ENCODE results near the gene TRAF5.
"Not testable (repeated sequence)": the region's sequence is repeated elsewhere in the genome, so short reads cannot be mapped to it uniquely, and the experiment has no call there.

The TRAF5 gene

GRCh38 chr1:211415700-211416099, 89.1 kb downstream of the TRAF5 start:
- H3K9ac ChIP-seq (ENCODE audit: low read length) = peak overlapping the region; percentile 33; the same call in 1 of the 2 replicates
- H3F3A ChIP-seq (ENCODE audit: insufficient read depth) = peaks cover 5% of the 10 kb centered on the region; the same call in 1 of the 2 replicates
- H3K36me3 ChIP-seq (ENCODE audit: low read length) = no peaks in the 10 kb centered on the region
- no peaks in the 10 kb centered on the region for H4K20me1 ChIP-seq (ENCODE audit: low read depth, low read length)
- H3K4me3 ChIP-seq (ENCODE audit: insufficient read depth, low read length, poor library complexity, severe bottlenecking) = peak overlapping the region; percentile 33
- H2AFZ ChIP-seq (ENCODE audit: low read depth, low read length, severe bottlenecking) = peak overlapping the region; percentile 27
- H3K79me2 ChIP-seq (ENCODE audit: insufficient read depth, low read length) = no peaks in the 10 kb centered on the region
- peak overlapping the region; percentile 53 for H3K4me2 ChIP-seq (ENCODE audit: low read depth, low read length, poor library complexity, severe bottlenecking)
- H3K9me3 ChIP-seq (ENCODE audit: insufficient read depth, low read length) = no peaks in the 10 kb centered on the region
- TF ChIP-seq EZH2phosphoT487 (conservative IDR thresholded peaks at IDR 0.05; ENCODE audit: low read length) = no peak
- no peak for TF ChIP-seq CTCF (IDR thresholded peaks at IDR 0.05; ENCODE audit: insufficient read depth, low read length, poor library complexity, severe bottlenecking)
- H3K27me3 ChIP-seq (ENCODE audit: low read length) = no peaks in the 10 kb centered on the region
- H3K27ac ChIP-seq (ENCODE audit: low read depth, low read length) = peak overlapping the region; percentile 69
- H3K9me2 ChIP-seq (replicated peaks; ENCODE audit: insufficient read depth, low read length) = no peaks in the 10 kb centered on the region

DNA sequence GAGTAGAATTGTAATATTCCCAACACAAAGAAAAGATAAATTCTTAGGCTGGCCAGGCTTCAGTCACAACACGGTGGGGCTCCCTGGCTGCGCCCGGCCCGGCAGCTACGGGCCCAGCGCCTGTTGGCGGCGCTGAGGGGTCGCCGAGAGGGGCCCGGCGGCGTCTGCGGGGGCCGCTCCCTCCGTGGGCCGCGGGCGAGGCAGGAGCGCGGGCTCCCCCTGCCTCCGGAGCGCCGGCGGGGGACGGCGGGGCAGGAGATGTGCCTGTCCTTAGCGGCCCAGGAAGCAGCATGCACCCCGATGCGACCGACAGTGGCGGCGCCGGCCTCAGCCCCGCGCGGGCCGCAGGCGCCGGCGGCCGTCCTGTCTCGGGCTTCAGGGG, 89.6 kb downstream of the TRAF5 start:
- Histone ChIP-seq H3K27ac (ENCODE audit: low read depth, low read length) (peak overlapping the region; percentile 69), H2AFZ (ENCODE audit: low read depth, low read length, severe bottlenecking) (peak overlapping the region; percentile 27), H3K4me2 (ENCODE audit: low read depth, low read length, poor library complexity, severe bottlenecking) (peak overlapping the region; percentile 53), H3K4me3 (ENCODE audit: insufficient read depth, low read length, poor library complexity, severe bottlenecking) (peak overlapping the region; percentile 33), H3K9ac (ENCODE audit: low read length) (peak overlapping the region; percentile 33; the same call in 1 of the 2 replicates)
- not testable (repeated sequence) for H3K79me2 ChIP-seq (ENCODE audit: insufficient read depth, low read length); H3K9me3 ChIP-seq (ENCODE audit: insufficient read depth, low read length); H3K27me3 ChIP-seq (ENCODE audit: low read length); H3K9me2 ChIP-seq (replicated peaks; ENCODE audit: insufficient read depth, low read length); H3F3A ChIP-seq (ENCODE audit: insufficient read depth); H3K36me3 ChIP-seq (ENCODE audit: low read length); H4K20me1 ChIP-seq (ENCODE audit: low read depth, low read length)
- TF ChIP-seq CTCF (IDR thresholded peaks at IDR 0.05; ENCODE audit: insufficient read depth, low read length, poor library complexity, severe bottlenecking) = peak; percentile 38

DNA sequence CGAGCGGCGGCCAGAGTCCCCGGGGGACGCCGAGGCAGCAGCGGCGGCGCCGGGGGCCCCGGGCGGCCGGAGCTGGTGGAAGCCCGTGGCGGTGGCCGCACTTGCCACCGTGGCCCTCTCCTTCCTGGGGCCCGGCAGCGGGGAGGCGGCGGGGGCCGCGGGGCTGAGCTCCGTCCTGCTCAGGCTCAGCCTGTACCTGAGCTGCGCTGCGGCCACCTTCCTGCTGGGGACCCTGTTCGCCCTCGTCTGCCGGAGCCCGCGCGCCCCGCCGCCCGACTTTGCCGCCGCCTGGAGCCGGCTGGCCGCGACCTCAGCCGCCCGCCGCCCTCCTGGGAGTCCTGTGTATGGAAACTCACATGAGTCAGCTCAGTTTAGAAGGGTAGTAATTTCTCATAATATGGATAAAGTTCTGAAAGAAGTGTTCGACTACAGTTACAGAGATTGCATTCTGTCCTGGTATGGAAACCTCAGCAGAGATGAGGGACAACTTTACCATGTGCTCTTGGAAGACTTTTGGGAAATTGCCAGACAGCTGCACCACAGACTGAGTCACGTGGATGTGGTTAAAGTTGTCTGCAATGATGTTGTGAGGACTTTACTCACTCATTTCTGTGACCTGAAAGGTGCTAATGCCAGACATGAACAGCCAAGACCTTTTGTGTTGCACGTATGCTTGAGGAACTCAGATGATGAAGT, 90.1 kb downstream of the TRAF5 start:
- peak overlapping the region; percentile 69 for H3K27ac ChIP-seq (ENCODE audit: low read depth, low read length)
- H3K36me3 ChIP-seq (ENCODE audit: low read length) = not testable (repeated sequence)

DNA sequence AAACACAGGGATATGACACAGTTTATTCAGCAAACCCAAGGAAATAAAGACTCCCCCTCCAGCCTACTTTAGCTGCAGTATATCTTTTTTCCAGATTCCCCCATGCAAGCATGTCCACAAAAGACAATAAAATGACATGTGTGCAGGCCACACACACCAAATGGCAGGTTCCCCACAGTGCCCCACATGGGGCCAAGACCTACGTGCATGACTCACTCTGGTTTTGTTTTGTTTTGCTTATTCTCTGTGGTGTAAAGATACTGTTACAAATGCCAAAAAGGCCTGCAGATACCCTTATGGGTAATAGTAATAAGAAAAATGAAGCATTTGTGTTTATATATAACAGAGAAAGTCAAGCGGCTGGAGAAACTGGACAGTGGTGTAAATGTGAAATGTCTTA, 93.8 kb downstream of the TRAF5 start:
- TF ChIP-seq EZH2phosphoT487 (conservative IDR thresholded peaks at IDR 0.05; ENCODE audit: low read length) (no peak), CTCF (IDR thresholded peaks at IDR 0.05; ENCODE audit: insufficient read depth, low read length, poor library complexity, severe bottlenecking) (no peak)
- Histone ChIP-seq H3K79me2 (ENCODE audit: insufficient read depth, low read length) (no peaks in the 10 kb centered on the region), H3K27me3 (ENCODE audit: low read length) (no peaks in the 10 kb centered on the region), H3K9ac (ENCODE audit: low read length) (no peak overlapping the region), H3K36me3 (ENCODE audit: low read length) (no peaks in the 10 kb centered on the region), H3K4me3 (ENCODE audit: insufficient read depth, low read length, poor library complexity, severe bottlenecking) (no peak overlapping the region), H3K27ac (ENCODE audit: low read depth, low read length) (no peak overlapping the region), H3K9me3 (ENCODE audit: insufficient read depth, low read length) (no peaks in the 10 kb centered on the region), H3K9me2 (replicated peaks; ENCODE audit: insufficient read depth, low read length) (no peaks in the 10 kb centered on the region), H3F3A (ENCODE audit: insufficient read depth) (peaks cover 5% of the 10 kb centered on the region; the same call in 1 of the 2 replicates), H2AFZ (ENCODE audit: low read depth, low read length, severe bottlenecking) (no peak overlapping the region), H3K4me2 (ENCODE audit: low read depth, low read length, poor library complexity, severe bottlenecking) (no peak overlapping the region), H4K20me1 (ENCODE audit: low read depth, low read length) (no peaks in the 10 kb centered on the region)

More for the DNA sequence above, 90.1 kb downstream of the TRAF5 start:
- H3K27me3 ChIP-seq (ENCODE audit: low read length); H3K9me2 ChIP-seq (replicated peaks; ENCODE audit: insufficient read depth, low read length); H3F3A ChIP-seq (ENCODE audit: insufficient read depth); H4K20me1 ChIP-seq (ENCODE audit: low read depth, low read length); H3K79me2 ChIP-seq (ENCODE audit: insufficient read depth, low read length); H3K9me3 ChIP-seq (ENCODE audit: insufficient read depth, low read length): not testable (repeated sequence)
- Histone ChIP-seq H3K9ac (ENCODE audit: low read length) (peak overlapping the region; percentile 33), H2AFZ (ENCODE audit: low read depth, low read length, severe bottlenecking) (peak overlapping the region; percentile 29), H3K4me2 (ENCODE audit: low read depth, low read length, poor library complexity, severe bottlenecking) (peak overlapping the region; percentile 53), H3K4me3 (ENCODE audit: insufficient read depth, low read length, poor library complexity, severe bottlenecking) (peak overlapping the region; percentile 28)
